HG03045 (cell line): Measurements from ENCODE around the gene AGPAT1.
"Not testable (repeated sequence)": the region's sequence is repeated elsewhere in the genome, so short reads cannot be mapped to it uniquely, and the experiment has no call there.

Experiments
- ATAC-seq: cut with Tn5 transposase; IDR thresholded peaks from one replicate; pipeline ENCODE4 v1.9.1; 2021; ENCODE audit warnings: mild to moderate bottlenecking, moderate library complexity; ENCODE audit not compliant: unreplicated experiment

AGPAT1 gene

DNA sequence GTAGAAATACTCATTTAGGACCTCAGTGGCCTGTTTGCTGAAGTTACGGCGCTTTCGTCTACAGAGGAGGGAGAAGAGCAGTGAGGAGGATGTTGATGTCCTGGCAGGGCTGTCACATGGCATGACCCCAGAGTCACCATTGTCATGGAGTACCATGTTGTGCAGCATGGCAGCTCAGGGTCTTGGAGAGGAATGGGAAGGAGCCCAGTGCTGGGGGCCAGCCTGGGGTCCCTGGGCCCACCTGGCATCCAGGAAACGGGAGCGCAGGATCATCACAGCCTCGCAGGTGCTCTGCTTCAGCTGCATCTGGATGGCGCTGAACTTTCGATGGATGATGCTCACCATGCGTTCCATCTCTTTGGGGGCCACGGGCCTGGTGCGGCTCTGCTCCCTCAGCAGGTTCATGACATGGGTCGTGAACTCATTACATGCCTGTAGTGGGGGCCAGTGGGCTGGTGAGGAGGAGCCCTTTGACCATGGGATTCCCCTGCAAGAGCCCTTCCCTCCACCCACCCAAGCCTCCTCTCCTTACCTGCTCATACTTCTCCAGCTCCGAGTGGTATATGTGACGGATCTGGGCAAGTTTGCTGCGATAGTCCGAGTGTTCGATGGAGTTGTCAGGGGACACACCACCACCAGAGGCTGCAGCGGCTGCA, 12.0 kb upstream of the AGPAT1 start:
- not testable (repeated sequence) for ATAC-seq

DNA sequence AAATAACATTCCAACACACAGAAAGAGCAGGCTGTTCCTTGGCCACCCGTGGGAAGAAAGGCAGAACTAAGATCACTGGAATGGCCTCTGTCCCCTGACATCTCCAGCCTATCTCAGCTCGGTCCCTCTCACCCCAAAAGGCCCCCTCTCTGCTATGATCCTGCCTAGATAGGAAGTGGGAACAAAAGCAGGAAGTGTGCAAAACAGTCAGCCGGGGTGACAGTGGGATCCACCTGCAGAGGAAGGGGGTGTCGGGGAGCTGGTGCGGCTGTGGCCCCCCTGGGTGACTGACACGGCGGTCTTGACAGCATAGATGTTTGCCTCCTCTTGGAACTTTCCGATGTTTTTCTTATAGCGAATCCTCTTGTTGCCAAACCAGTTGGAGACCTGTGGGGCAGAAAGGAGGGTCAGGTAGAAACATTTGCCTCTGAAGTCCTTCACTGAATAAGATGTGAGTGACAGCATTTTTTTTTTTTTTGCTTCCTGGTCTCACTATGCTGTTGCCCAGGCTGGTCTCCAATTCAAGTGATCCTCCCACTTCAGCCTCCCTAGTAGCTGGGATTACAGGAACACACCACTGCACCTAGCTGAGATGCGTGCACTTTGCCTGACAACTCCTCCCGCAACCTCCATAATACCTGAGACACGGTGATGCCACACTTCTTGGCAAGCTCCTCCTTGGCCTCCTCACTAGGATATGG, 11.3 kb upstream of the AGPAT1 start:
- ATAC-seq: no peak

DNA sequence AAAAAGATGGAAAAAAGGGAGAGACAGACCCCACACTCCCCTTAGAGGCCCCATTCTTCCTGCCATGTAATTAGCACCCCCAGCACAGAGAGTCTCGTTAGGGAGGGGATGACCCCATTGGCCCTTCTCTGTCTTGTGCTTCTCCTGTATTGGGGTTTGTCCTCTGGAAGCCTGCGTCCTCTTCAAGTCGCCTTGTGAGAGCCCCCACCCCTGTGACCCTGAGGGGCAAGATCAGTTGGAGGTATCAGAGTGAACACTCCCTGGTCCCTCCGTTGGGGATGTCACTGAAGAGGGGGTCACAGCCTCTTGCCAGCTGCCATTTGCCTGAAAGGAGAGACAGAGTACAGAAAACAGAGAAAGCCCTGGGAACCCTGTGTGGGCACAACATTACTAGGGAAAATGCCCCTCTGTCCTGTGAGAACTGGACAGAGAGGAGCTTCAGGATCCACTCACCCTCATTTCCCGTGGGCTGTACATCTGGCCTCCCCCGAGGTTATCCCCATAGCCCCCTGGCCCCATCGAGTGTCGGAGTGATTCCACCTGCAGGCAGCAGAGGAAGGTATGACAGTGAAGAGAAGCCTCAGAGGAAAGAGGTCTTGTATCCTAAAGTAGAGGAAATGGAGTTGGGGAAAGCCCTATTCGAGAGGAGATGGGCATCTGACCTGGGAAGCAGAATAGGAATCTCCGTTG, 10.4 kb upstream of the AGPAT1 start:
- ATAC-seq: not testable (repeated sequence)

DNA sequence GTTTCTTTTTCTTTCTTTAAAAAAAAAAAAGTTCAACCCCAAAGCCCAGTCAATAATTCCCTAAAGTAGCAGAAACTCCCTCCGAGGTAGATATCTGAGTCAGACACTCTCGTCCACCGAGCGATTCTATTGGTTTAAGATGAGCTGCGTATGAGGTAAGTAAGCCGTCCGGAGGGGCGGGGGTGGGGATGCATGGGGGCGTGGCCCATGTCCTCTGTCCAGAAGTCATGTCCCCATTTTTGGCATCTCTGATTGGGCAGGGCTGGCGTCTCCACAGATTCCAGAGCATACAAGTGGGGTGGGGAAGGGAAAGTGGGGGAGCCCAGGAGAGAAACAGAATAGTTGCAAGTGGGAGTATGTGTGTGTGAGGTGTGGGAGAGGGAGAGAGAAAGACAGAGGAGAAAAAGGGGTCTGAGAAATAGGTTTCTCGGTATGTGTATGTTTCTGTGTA, 9.8 kb upstream of the AGPAT1 start:
- ATAC-seq: not testable (repeated sequence)

DNA sequence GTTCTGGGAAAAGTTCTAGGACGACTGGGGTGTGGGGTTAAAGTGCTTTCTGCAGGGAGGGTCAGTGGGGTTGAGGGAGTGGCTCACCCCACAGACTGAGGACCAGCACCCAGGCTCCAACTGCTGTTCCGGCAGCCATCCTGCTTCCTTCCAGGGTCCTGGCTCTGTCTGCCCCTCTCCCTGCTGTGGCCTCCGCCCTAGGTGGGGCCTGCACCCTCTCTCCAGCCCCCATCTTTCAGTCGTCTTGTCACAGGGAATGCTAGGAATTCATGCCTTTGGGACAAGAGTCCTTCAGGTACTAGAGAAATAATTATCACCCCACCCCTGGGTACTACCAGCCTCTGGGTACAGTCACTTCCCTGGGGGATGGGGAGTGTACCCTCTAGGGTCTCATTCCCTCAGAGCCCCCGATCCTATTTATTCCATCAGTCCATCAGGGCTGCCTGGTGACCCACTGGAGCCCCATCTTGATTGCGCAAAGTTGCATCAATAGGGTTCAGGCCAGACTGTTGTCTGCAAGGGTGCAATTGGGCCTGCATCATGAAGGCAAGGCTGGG, 8.3 kb upstream of the AGPAT1 start, which contains the start of gene AGER:
AGER (minus strand) TSS at position 170 of the 557 bp plus-strand sequence; CDS start at position 139, 31 bp downstream.
- no peak for ATAC-seq

DNA sequence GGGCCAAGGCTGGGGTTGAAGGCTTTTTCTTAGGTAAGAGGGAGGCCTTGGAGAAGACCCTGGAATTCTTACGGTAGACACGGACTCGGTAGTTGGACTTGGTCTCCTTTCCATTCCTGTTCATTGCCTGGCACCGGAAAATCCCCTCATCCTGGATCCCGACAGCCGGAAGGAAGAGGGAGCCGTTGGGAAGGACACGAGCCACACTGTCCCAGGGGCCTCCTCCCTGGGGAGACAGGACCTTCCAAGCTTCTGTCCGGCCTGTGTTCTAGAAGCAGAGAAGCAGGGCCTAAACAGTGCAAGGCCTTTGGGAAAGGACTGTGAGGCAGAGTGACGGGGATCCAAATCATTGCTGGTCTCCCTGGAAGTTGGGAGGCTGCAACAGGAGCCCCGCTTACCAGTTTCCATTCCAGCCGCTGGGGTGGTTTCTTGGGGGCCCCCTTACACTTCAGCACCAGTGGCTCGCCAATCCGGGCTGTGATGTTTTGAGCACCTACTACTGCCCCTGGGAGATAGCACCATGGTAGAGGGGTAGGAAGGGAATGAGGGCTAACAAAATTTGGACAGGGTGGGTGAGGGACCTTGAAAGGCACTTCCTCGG, 7.7 kb upstream of the AGPAT1 start:
- ATAC-seq: no peak

DNA sequence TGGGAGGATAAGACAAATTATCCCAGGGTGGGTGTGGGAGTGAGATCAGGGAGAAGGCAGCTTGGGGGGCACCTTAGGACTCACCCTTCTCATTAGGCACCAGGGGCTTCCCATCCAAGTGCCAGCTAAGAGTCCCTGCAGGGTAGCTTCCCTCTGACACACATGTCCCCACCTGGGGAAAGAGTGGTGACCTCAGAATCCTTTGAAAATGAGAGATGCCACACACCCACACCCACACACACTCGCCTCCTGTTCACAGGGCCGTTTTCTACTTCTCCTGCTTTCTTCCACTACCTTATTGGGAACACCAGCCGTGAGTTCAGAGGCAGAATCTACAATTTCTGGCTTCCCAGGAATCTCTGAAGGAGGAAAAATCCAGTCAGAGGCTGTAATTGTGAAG, 7.1 kb upstream of the AGPAT1 start:
- no peak for ATAC-seq

DNA sequence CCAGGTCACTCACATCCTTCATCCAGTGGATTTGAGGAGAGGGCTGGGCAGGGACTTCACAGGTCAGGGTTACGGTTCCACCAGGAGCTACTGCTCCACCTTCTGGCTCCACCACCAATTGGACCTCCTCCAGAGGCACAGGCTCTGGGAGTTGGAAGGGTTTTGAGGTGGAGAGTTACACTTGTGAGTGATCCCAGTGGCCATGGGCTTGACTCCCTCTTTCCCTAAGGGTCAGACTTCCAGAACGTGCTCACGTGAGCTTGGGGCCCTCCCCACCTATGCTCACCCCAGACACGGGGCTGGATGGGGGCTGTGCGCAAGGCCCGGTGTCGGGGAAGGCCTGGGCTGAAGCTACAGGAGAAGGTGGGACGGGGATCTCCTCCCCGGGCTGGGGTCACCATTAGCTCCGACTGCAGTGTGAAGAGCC, 6.7 kb upstream of the AGPAT1 start:
- no peak for ATAC-seq

DNA sequence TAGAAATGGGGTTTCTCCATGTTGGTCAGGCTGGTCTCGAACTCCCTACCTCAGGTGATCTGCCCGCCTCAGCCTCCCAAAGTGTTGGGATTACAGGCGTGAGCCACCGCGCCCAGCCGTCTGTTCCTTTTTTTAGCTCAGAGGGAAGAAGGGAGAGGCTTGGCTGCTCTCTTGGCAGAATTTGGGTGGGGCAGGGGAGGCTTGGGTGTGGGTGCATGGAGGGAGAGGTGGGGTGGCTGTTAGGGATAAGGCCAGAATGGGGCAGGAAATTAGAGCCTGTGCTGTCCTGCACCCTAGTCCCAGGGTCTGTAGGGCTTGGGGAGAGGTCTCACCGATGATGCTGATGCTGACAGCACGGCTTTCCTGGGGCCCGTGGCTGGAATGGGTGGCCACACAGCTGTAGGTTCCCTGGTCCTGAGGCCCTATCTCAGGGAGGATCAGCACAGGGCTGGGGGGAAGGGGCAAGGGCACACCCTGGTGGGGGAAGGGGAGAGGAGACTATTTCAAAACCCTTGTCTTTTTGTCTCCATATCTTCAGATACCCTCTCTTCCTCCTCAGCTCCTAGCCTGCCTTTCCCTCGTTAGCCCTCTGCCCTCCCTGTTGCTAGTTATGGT, 6.1 kb upstream of the AGPAT1 start:
- ATAC-seq: no peak

DNA sequence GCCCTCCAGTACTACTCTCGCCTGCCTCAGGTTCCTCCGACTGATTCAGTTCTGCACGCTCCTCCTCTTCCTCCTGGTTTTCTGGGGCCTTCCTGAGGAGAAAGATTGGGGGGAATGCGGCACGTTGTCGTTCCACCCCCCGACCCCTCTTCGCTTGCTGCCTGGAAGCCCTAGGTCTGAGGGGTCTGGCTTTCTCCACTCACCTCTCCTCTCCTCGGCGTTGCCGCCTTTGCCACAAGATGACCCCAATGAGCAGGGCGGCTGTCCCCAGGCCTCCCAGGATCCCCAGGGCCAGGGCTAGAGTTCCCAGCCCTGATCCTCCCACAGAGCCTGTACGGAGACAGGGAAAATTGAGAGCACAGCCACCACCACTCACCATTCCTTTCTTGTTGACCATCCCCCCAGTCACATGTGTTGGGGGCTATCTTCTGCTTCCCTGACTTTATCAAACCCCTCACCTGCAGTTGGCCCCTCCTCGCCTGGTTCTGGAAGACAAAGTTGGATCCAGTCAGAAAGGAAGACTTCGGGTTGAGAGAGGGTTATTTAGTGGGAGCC, 5.3 kb upstream of the AGPAT1 start:
- ATAC-seq: no peak

DNA sequence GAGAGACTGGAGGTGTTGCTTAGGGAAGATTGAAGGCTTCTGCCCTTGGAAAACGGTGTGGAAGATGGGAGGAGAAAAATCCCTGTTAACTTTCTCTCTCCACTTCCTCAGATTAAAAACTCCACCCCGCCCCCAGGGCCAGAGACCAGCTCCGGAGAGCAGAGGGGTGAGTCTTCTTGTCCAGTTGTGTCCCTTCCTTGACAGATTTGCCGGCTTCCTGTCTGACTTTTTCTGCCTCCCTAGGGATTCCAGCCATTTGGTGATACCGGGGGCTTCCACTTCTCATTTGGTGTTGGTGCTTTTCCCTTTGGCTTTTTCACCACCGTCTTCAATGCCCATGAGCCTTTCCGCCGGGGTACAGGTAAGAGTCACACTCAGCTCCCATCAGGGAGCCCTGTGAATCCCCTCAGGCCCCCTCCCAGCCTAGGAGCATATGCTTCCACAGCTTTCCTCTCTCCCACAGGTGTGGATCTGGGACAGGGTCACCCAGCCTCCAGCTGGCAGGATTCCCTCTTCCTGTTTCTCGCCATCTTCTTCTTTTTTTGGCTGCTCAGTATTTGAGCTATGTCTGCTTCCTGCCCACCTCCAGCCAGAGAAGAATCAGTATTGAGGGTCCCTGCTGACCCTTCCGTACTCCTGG, 4.0 kb upstream of the AGPAT1 start:
- no peak for ATAC-seq

DNA sequence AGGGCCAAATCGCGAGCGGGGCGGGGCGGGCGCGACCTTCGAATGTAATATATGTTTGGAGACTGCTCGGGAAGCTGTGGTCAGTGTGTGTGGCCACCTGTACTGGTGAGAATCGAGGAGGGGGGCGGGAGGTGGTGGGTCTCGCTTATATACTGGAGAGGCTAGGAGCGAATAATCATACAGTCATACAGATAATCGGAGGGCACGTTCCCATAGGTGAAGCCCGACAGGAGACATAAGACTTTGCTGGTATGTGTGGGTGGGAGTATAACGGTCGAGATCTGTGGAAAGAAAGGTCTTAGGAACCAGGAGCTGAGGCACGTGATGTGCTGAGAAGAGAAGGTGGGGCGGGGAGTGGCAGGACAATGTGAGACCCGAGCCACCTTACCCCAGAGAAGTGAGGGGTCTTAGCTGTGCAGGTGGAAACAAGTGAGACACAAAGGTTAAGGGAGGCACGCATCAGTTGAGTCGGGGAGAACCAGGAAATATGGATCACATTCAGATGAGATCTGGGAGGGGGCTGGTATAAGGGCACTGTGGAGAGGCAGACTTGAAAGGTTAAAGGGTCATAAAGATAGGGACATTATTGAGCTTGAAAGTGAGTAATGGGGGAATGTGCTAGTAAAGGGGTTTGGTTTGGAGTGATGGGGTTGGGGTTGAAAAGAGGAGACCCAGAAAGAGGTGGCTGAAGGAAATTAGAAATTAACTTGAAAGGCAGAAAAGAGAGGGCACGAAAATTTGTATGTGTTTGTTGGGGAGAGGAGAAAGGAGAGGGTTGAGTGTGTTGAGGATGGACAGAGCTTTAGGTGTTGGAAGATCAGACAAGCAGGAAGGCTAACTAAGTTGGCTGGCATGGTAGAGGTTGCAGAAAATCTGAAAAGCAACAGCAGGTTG, 2.9 kb upstream of the AGPAT1 start:
- no peak for ATAC-seq

DNA sequence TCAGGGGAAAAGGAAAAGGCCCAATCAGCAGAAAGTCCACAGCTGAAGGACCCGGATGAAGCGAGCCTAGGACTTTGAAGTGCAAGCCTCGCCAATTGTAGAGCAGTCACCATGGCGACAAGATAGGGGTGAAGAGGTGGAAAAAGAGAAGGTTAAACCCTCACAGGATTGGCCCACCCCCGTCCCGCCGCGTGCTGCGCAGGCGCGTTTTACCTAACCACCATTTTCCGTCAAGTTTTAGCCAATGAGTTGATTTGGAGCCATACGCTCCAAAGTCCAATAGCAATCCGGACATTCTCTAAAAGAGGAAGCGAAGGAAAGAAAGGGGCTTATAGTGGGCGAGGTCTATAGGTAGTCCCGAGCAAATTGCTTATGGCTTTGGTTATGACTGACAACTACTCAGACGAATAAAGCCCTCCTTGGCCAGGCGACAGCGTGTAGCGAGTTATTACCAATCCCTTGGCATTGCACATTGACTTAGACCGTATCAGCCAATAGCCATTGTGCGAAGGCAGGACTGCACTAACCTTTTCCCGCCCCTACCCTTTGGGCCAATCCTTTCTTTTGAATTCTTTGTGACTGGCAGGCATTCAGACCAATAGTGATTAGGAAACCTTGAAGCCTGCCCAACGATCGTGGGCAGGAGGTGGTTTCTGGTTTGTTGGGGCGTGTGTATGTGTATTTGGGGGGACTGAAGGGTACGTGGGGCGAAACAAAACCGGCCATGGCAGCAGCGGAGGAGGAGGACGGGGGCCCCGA, 2.1 kb upstream of the AGPAT1 start, which contains the start of gene RNF5:
RNF5 (plus strand) TSS at position 618 of the 759 bp plus-strand sequence; CDS start at position 725, 107 bp downstream.
- peak; percentile 82 for ATAC-seq

DNA sequence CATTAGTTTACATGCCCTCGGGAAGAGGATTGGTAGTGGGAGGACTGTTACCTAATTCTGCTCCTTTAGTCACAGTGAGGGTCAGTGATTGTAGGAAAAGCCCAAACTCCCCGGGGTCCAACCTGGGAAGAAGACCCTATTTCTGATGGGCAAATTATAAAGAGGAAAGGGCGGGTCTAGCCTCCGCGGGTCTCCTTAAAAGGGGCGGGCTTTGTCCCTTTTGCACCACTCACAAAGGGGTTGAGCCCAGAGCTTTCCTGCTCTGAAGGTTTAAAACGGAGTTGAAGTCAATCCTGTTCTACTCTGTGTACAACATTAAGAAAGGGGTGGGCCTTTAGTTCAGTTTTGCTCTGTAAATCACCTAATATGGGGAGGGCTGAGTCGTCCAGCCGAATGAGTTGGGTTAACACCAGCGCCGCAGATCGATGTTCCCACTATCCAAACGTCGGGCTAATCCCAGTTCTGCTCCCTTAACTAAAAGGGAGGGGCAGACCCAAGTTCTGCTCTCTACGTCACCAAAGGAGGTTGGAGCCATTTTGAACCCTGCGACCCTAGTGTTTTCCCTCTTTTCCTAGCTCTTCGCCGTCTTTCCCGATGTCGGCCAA, 1.4 kb upstream of the AGPAT1 start:
- ATAC-seq: peak; percentile 4

DNA sequence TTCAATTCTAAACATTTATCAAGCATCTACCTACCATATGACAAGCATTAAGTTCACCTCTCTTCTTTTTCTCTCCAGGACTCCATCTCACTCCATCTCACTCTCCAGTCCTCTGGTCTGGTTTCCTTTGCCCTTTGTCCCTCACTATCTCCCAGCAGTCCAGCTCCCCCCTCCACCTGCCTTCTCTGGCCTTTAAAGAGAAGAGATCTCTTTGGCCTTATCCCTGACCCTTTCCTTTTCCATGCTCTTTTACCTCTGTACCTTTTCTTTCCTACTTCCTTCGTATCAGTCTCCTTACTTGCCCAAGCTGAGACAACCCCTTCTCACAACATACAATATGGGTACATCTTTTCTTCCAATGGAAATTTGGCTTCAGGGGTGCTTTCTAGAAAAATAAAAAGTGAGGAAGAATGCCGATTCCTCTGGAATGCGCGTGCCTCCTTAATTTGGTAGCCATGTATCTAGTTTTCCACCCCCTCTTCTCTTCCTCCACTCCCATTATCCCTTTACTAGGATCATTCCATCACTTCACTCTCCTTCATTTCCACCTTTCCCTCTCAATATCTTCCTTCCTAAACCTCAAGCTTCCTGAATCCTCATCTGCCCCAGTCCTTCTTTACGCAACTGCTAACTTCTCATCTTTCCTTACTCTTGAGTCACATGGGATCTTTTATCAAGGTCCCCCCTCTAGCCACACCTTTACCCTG, 745 bp upstream of the AGPAT1 start:
- no peak for ATAC-seq

DNA sequence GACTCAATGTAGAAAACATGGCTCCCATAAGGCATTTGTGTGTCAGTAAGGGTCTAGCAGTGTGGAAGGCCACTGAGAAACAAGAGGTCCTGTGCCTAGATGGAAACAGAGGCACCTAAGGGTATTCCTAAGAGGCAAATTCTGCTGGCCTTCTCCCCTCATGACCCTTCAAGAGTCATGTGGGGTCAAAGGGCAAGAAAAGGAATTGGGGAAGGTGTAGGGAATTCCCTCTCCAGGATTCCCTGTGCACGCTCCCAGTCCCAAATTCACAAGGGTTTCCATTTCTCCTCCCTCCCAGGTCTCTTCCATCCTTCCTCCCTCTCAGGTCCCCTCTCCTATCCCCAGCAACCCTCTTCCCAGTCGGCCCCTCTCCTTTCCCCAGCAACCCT, 568 bp downstream of the AGPAT1 start:
- no peak for ATAC-seq

DNA sequence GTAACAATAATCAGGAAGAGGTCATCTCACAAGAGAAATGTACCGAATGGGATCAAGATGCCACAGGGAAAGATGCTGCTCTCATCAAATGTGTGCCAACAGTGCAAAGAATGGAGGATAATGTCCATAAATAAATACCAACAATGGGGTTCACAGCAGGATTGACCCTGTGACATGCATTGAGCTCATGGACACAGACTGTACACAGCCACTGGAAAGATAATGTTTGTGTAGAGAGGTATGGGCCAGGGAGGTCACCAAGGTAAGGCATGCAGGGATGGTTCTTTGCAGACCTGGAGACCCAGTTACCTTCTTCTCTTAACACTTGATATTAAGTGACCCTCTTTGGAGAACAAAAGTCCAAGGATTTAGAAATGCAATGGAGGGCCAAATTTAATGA, 1.5 kb downstream of the AGPAT1 start:
- no peak for ATAC-seq
